Panc1 (cell line): ENCODE results near the gene ATP2A2.

ENCODE experiments used
- CTCF ChIP-seq: fragments of 450-650 bp; IDR thresholded peaks from 2 replicates; pipeline ENCODE4 v1.5.1; 2017; ENCODE audit warnings: mild to moderate bottlenecking
- POLR2AphosphoS5 ChIP-seq: IDR thresholded peaks from 2 replicates; pipeline ENCODE4 v1.6.1; 2012; ENCODE audit warnings: mild to moderate bottlenecking, low read depth, low read length, moderate library complexity
- REST ChIP-seq, 2 experiments: IDR thresholded peaks; 2 replicates each; pipeline ENCODE4 v1.6.1; 2011 to 2012; ENCODE audit warnings: low read depth in 2 of 2, control low read depth in 1 of 2, low read length in 1 of 2, mild to moderate bottlenecking in 1 of 2, moderate library complexity in 1 of 2; ENCODE audit not compliant: insufficient read depth in 1 of 2
- SIN3A ChIP-seq: IDR thresholded peaks from 2 replicates; pipeline ENCODE4 v1.6.1; 2012; ENCODE audit warnings: low read depth, mild to moderate bottlenecking, low read length, moderate library complexity, borderline replicate concordance; ENCODE audit not compliant: insufficient read depth

GRCh38 chr12:110235383-110235782, 45.7 kb upstream of the ATP2A2 start:
- no peak for TF ChIP-seq REST (IDR thresholded peaks at IDR 0.05; ENCODE audit: insufficient read depth in 1 of 2, low read depth in 2 of 2, low read length in 1 of 2)
- no peak for TF ChIP-seq CTCF
- TF ChIP-seq POLR2AphosphoS5 = no peak
- TF ChIP-seq SIN3A = no peak
